Astrocyte (in vitro differentiated cells and primary cell): Measurements from ENCODE around the gene FBXO8. TPM values are rescaled to one million over a fixed set of nuclear protein-coding genes. Genes with fewer than 3 reads are reported as not detected.

Experiments used
- DNase-seq: peaks from one replicate; pipeline ENCODE4 v3.0.0-alpha.2; 2010; ENCODE audit warnings: low read depth
- FAIRE-seq: peaks from 2 replicates; lab custom pipeline; 2011; peaks lifted over from hg19 to GRCh38; lab: Jason Lieb, UNC
- H2AFZ ChIP-seq: 2 replicates; pipeline ENCODE4 v1.6.0; 2012; ENCODE audit warnings: low read depth, low read length, inconsistent platforms
- H3K27ac ChIP-seq: 2 replicates; pipeline ENCODE4 v1.5.1; 2011; ENCODE audit warnings: low read depth, low read length, inconsistent platforms
- H3K27me3 ChIP-seq: 2 replicates; pipeline ENCODE4 v1.6.0; 2011; ENCODE audit warnings: low read length, inconsistent platforms; ENCODE audit not compliant: insufficient read depth
- H3K36me3 ChIP-seq: 2 replicates; pipeline ENCODE4 v1.5.1; 2011; ENCODE audit warnings: low read length, inconsistent platforms; ENCODE audit not compliant: insufficient read depth
- H3K4me1 ChIP-seq: 2 replicates; pipeline ENCODE4 v1.5.1; 2011; ENCODE audit warnings: low read length, inconsistent platforms; ENCODE audit not compliant: insufficient read depth
- H3K4me2 ChIP-seq: 2 replicates; pipeline ENCODE4 v1.6.0; 2012; ENCODE audit warnings: low read length, inconsistent platforms
- H3K4me3 ChIP-seq: 2 replicates; pipeline ENCODE4 v1.5.1; 2011; ENCODE audit warnings: low read depth, mild to moderate bottlenecking, low read length, inconsistent platforms; ENCODE audit not compliant: insufficient read depth
- H3K79me2 ChIP-seq: 2 replicates; pipeline ENCODE4 v1.6.0; 2012; ENCODE audit warnings: mild to moderate bottlenecking, low read length, inconsistent platforms; ENCODE audit not compliant: insufficient read depth
- H3K9ac ChIP-seq: 2 replicates; pipeline ENCODE4 v1.6.0; 2012; ENCODE audit warnings: mild to moderate bottlenecking, low read length, inconsistent platforms
- H3K9me3 ChIP-seq: 2 replicates; pipeline ENCODE4 v1.5.1; 2012; ENCODE audit warnings: low read depth, mild to moderate bottlenecking, low read length, inconsistent platforms; ENCODE audit not compliant: insufficient read depth
- H4K20me1 ChIP-seq: 2 replicates; pipeline ENCODE4 v1.6.0; 2012; ENCODE audit warnings: low read length, inconsistent platforms; ENCODE audit not compliant: insufficient read depth
- H3K27ac Mint-ChIP-seq: one replicate; pipeline ENCODE4 v1.8.0; 2021; ENCODE audit warnings: mild to moderate bottlenecking, mixed read lengths; ENCODE audit not compliant: unreplicated experiment
- H3K27me3 Mint-ChIP-seq: one replicate; pipeline ENCODE4 v1.8.0; 2021; ENCODE audit warnings: low read depth, mixed read lengths; ENCODE audit not compliant: unreplicated experiment
- H3K36me3 Mint-ChIP-seq: one replicate; pipeline ENCODE4 v1.8.0; 2021; ENCODE audit warnings: low read depth, mixed read lengths; ENCODE audit not compliant: unreplicated experiment
- H3K4me1 Mint-ChIP-seq: one replicate; pipeline ENCODE4 v1.8.0; 2021; ENCODE audit warnings: low read depth, mixed read lengths; ENCODE audit not compliant: unreplicated experiment
- H3K4me3 Mint-ChIP-seq: one replicate; pipeline ENCODE4 v1.8.0; 2021; ENCODE audit warnings: mild to moderate bottlenecking, moderate library complexity, mixed read lengths; ENCODE audit not compliant: unreplicated experiment
- H3K9me3 Mint-ChIP-seq: one replicate; pipeline ENCODE4 v1.8.0; 2021; ENCODE audit warnings: mild to moderate bottlenecking, mixed read lengths; ENCODE audit not compliant: unreplicated experiment
- CTCF ChIP-seq: IDR thresholded peaks from 2 replicates; pipeline ENCODE4 v1.5.1; 2011; ENCODE audit warnings: low read depth, mild to moderate bottlenecking, inconsistent platforms, low read length, moderate library complexity; ENCODE audit not compliant: insufficient read depth
- EZH2 ChIP-seq: IDR thresholded peaks from 2 replicates; pipeline ENCODE4 v1.6.1; 2012; ENCODE audit warnings: mild to moderate bottlenecking, low read length, inconsistent platforms; ENCODE audit not compliant: insufficient read depth
- total RNA-seq: library from RNA; stranded (reverse); gene quantifications from 2 replicates; pipeline ENCODE4 v1.2.1, GENCODE V29; 2021

Gene FBXO8
- total RNA-seq, 1 donor from 2014 or later: 13.1 TPM

- no peak overlapping the region for H3K4me3 Mint-ChIP-seq
- H3K27me3 Mint-ChIP-seq: peaks cover 84% of the 10 kb centered on the region
- H3K4me1 ChIP-seq: peaks cover 20% of the 10 kb centered on the region
These were observed 67.3 kb downstream of the FBXO8 start for GRCh38 chr4:174215961-174216680.

GRCh38 chr4:174215057-174215456, 68.4 kb downstream of the FBXO8 start:
- Histone ChIP-seq H3K9me3 (no peaks in the 10 kb centered on the region), H3K27ac (no peak overlapping the region), H3K27me3 (peaks cover 96% of the 10 kb centered on the region), H3K4me3 (no peak overlapping the region), H3K79me2 (no peaks in the 10 kb centered on the region), H3K4me1 (peaks cover 20% of the 10 kb centered on the region), H2AFZ (no peak overlapping the region), H4K20me1 (no peaks in the 10 kb centered on the region), H3K9ac (no peak overlapping the region), H3K36me3 (no peaks in the 10 kb centered on the region), H3K4me2 (no peak overlapping the region)
- Mint-ChIP-seq H3K9me3 (peaks cover 18% of the 10 kb centered on the region), H3K27me3 (peaks cover 89% of the 10 kb centered on the region), H3K27ac (no peak overlapping the region), H3K4me3 (no peak overlapping the region), H3K4me1 (peaks cover 31% of the 10 kb centered on the region), H3K36me3 (peaks cover 1% of the 10 kb centered on the region)
- no peak for DNase-seq
- no peak for FAIRE-seq
- TF ChIP-seq EZH2: no peak
- TF ChIP-seq CTCF: no peak

More at GRCh38 chr4:174215961-174216680, 67.3 kb downstream of the FBXO8 start:
- H4K20me1 ChIP-seq: no peaks in the 10 kb centered on the region
- no peak overlapping the region for H3K27ac ChIP-seq
- TF ChIP-seq EZH2: no peak
- TF ChIP-seq CTCF: no peak
- H3K27me3 ChIP-seq: peaks cover 86% of the 10 kb centered on the region
- Mint-ChIP-seq H3K4me1 (peaks cover 28% of the 10 kb centered on the region), H3K9me3 (peaks cover 18% of the 10 kb centered on the region), H3K27ac (peak overlapping the region; percentile 41), H3K36me3 (peaks cover 1% of the 10 kb centered on the region)
- H3K79me2 ChIP-seq: no peaks in the 10 kb centered on the region
- H2AFZ ChIP-seq: no peak overlapping the region
- no peak for FAIRE-seq
- no peak overlapping the region for H3K4me2 ChIP-seq
- H3K9me3 ChIP-seq: no peaks in the 10 kb centered on the region
- no peak for DNase-seq
- no peaks in the 10 kb centered on the region for H3K36me3 ChIP-seq
- H3K9ac ChIP-seq: no peak overlapping the region
- H3K4me3 ChIP-seq: no peak overlapping the region
